GM11168 (cell line): ENCODE results near the gene SPAG16.
"Not testable (repeated sequence)": the region's sequence is repeated elsewhere in the genome, so short reads cannot be mapped to it uniquely, and the experiment has no call there.

Source experiments
- in situ Hi-C: fragments of 300-500 bp; cut with MboI; formaldehyde crosslinking; loops from one replicate; pipeline ENCODE4 v1.12.0; 2022; ENCODE audit warnings: low sequenced_read_pairs; ENCODE audit not compliant: unreplicated experiment

Gene SPAG16

GRCh38 chr2:213923543-213923942, 639.3 kb downstream of the SPAG16 start:
- in situ Hi-C loops = no loop called here

- in situ Hi-C loops = loop anchor here (25.0 kb wide), 1 partner anchor 672 kb away; no protein-coding TSS in a partner anchor
These were observed 650.3 kb downstream of the SPAG16 start for GRCh38 chr2:213934560-213934959.

- in situ Hi-C loops = no loop called here
These were observed 673.8 kb downstream of the SPAG16 start for GRCh38 chr2:213958086-213958485.

GRCh38 chr2:213959589-213959988, 675.3 kb downstream of the SPAG16 start:
- in situ Hi-C loops = no loop called here

GRCh38 chr2:213971536-213971935, 687.3 kb downstream of the SPAG16 start:
- in situ Hi-C loops = no loop called here

- in situ Hi-C loops = no loop called here
These were observed 696.6 kb downstream of the SPAG16 start for GRCh38 chr2:213980883-213981282.

GRCh38 chr2:213989207-213989606, 704.9 kb downstream of the SPAG16 start:
- in situ Hi-C loops = no loop called here

GRCh38 chr2:213991453-213992108, 707.3 kb downstream of the SPAG16 start:
- in situ Hi-C loops = no loop called here

- in situ Hi-C loops = no loop called here
These were observed 711.3 kb downstream of the SPAG16 start for GRCh38 chr2:213995400-213996105.

GRCh38 chr2:213998976-213999375, 714.7 kb downstream of the SPAG16 start:
- in situ Hi-C loops = not testable (repeated sequence)

GRCh38 chr2:214004463-214004862, 720.2 kb downstream of the SPAG16 start:
- in situ Hi-C loops = no loop called here

GRCh38 chr2:214005337-214005736, 721.1 kb downstream of the SPAG16 start:
- in situ Hi-C loops = no loop called here

- in situ Hi-C loops = no loop called here
These were observed 722.3 kb downstream of the SPAG16 start for GRCh38 chr2:214006601-214007000.

- in situ Hi-C loops = no loop called here
These were observed 727.4 kb downstream of the SPAG16 start for GRCh38 chr2:214011676-214012075.

- in situ Hi-C loops = no loop called here
These were observed 730.4 kb downstream of the SPAG16 start for GRCh38 chr2:214014551-214015220.

GRCh38 chr2:214019229-214019972, 735.1 kb downstream of the SPAG16 start:
- in situ Hi-C loops = no loop called here

GRCh38 chr2:214019973-214020345, 735.7 kb downstream of the SPAG16 start:
- in situ Hi-C loops = no loop called here

- in situ Hi-C loops = no loop called here
These were observed 744.9 kb downstream of the SPAG16 start for GRCh38 chr2:214029190-214029589.

- in situ Hi-C loops = no loop called here
These were observed 747.3 kb downstream of the SPAG16 start for GRCh38 chr2:214031566-214031965.

GRCh38 chr2:214034417-214034816, 750.2 kb downstream of the SPAG16 start:
- in situ Hi-C loops = no loop called here
